ENCODE data around the gene SECTM1. TPM values are rescaled to one million over a fixed set of nuclear protein-coding genes. Genes with fewer than 3 reads are reported as not detected.
"Not testable (repeated sequence)": the region's sequence is repeated elsewhere in the genome, so short reads cannot be mapped to it uniquely, and the experiment has no call there.

Gene SECTM1
- total and polyA plus RNA-seq, 9 of the 15 experiments (the other 6 are each of a cell fraction or from before 2014, with no cell fraction given): 0.11 to 0.46 (median 0.18) TPM; not detected in 6

DNA sequence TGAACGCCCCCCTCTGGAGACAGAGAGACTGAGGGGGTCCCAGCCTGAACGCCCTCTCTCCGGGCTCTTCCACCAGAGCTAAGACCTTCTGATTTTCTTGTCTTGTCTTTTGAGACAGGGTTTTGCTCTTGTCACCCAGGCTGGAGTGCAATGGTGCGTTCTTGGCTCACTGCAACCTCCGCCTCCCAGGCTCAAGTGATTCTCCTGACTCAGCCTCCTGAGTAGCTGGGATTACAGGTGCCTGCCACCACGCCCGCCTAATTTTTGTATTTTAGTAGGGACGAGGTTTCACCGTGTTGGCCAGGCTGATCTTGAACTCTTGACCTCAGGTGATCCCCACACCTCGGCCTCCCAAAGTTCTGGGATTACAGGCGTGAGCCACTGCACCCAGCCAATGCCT, 14.4 kb upstream of the SECTM1 start:
- H3K27ac ChIP-seq (ENCODE audit: extremely low read depth, low read depth, low read length): not testable (repeated sequence)

More for the DNA sequence above, 14.4 kb upstream of the SECTM1 start:
- H3K4me2 ChIP-seq (ENCODE audit: insufficient read depth, low read length); CTCF ChIA-PET (ENCODE audit: low intra/inter-chr PET ratio); DNase-seq (ENCODE audit: extremely low read depth in 1 of 4, low spot score in 3 of 4); H3K9me3 ChIP-seq (replicated peaks; ENCODE audit: control insufficient read depth, insufficient read depth, low read depth, low read length); H3K79me2 ChIP-seq (ENCODE audit: control insufficient read depth, insufficient read depth, low read length); H3K27me3 ChIP-seq (ENCODE audit: control insufficient read depth in 2 of 2, insufficient read depth in 2 of 2, low read length in 2 of 2); H4K20me1 ChIP-seq (replicated peaks; ENCODE audit: control insufficient read depth, insufficient read depth, low read length); in situ Hi-C loops (cut with MboI); BruUV-seq (replicated peaks); H3K4me3 ChIP-seq; H3K9me1 ChIP-seq (ENCODE audit: control insufficient read depth, insufficient read depth, low read length); H3K9ac ChIP-seq (ENCODE audit: insufficient read depth in 1 of 2, low read depth in 2 of 2, low read length in 2 of 2); H2AFZ ChIP-seq (ENCODE audit: low read depth, low read length); FAIRE-seq; H3K36me3 ChIP-seq (ENCODE audit: control insufficient read depth, insufficient read depth, low read length); ATAC-seq: not testable (repeated sequence)
- POLR2A ChIA-PET: interaction anchor here (0.6 to 1.7 kb wide), 3 partner anchors 10 to 19 kb away, joined by 3 to 4 read pairs (median 3); no protein-coding TSS in a partner anchor
- TF ChIP-seq, protein P1, sequence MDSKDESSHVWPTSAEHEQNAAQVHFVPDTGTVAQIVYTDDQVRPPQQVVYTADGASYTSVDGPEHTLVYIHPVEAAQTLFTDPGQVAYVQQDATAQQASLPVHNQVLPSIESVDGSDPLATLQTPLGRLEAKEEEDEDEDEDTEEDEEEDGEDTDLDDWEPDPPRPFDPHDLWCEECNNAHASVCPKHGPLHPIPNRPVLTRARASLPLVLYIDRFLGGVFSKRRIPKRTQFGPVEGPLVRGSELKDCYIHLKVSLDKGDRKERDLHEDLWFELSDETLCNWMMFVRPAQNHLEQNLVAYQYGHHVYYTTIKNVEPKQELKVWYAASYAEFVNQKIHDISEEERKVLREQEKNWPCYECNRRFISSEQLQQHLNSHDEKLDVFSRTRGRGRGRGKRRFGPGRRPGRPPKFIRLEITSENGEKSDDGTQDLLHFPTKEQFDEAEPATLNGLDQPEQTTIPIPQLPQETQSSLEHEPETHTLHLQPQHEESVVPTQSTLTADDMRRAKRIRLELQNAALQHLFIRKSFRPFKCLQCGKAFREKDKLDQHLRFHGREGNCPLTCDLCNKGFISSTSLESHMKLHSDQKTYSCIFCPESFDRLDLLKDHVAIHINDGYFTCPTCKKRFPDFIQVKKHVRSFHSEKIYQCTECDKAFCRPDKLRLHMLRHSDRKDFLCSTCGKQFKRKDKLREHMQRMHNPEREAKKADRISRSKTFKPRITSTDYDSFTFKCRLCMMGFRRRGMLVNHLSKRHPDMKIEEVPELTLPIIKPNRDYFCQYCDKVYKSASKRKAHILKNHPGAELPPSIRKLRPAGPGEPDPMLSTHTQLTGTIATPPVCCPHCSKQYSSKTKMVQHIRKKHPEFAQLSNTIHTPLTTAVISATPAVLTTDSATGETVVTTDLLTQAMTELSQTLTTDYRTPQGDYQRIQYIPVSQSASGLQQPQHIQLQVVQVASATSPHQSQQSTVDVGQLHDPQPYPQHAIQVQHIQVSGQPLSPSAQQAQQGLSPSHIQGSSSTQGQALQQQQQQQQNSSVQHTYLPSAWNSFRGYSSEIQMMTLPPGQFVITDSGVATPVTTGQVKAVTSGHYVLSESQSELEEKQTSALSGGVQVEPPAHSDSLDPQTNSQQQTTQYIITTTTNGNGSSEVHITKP (IDR thresholded peaks at IDR 0.05; ENCODE audit: partially characterized antibody): peak; percentile 50
- intact Hi-C loops (cut with micrococcal nuclease): loop anchor here (10.0 kb wide), 1 partner anchor 313 kb away; the partner anchor contains the start of genes DCXR and RAC3
- 46% methylated on average over 11 of the region's 11 CpGs for WGBS (ENCODE audit: insufficient coverage, low coverage, missing lambda C conversion rate)
- peaks cover 44 to 82% of the 10 kb centered on the region in 2 experiments for H3K4me1 ChIP-seq (replicated peaks in 1 of 2; ENCODE audit: control insufficient read depth in 2 of 2, insufficient read depth in 2 of 2, low read length in 2 of 2)
